Esophagus squamous epithelium (tissue), 5 donors: Measurements from ENCODE around the gene PCDHA2. TPM values are rescaled to one million over a fixed set of nuclear protein-coding genes. Genes with fewer than 3 reads are reported as not detected.

Experiments
- DNase-seq: peaks from one replicate; lab custom pipeline; 2025; lab: John Stamatoyannopoulos, UW
- H3K27ac ChIP-seq, 4 donors: fragments of 200-600 bp; sonication (generic); one replicate each; pipeline ENCODE4 v1.5.1; 2016 to 2019; ENCODE audit warnings: mild to moderate bottlenecking in 1 of 4
- H3K27me3 ChIP-seq, 4 donors: fragments of 200-600 bp; sonication (generic); 1 replicate in 3 of 4; 2 replicates in 1 of 4; pipeline versions ENCODE4 v1.5.1 to v1.6.0; 2017 to 2021; ENCODE audit warnings: antibody characterized with exemption in 1 of 4
- H3K36me3 ChIP-seq, 3 donors: fragments of 200-600 bp; sonication (generic); one replicate each; pipeline ENCODE4 v1.5.1; 2016 to 2019
- H3K4me1 ChIP-seq, 3 donors: fragments of 200-600 bp; sonication (generic); one replicate each; pipeline ENCODE4 v1.5.1; 2017 to 2019
- H3K4me3 ChIP-seq, 4 donors: fragments of 200-600 bp; sonication (generic); 1 replicate in 3 of 4; 2 replicates in 1 of 4; pipeline ENCODE4 v1.5.1; 2016 to 2019; ENCODE audit warnings: mild to moderate bottlenecking in 2 of 4, moderate library complexity in 1 of 4
- H3K9me3 ChIP-seq, 3 donors: fragments of 200-600 bp; sonication (generic); one replicate each; pipeline ENCODE4 v1.5.1; 2016 to 2019
- POLR2A ChIP-seq, 4 donors: fragments of 450-650 bp; IDR thresholded peaks; one replicate each; pipeline ENCODE4 v1.6.1; 2017; ENCODE audit warnings: antibody characterized with exemption in 4 of 4, mild to moderate bottlenecking in 4 of 4, moderate library complexity in 3 of 4
- WGBS, 2 donors: methylation state at CpG; one replicate each; pipeline ENCODE4 v1.1.5; 2018; 5-methylcytosine and 5-hydroxymethylcytosine counted together
- intact Hi-C: fragments of 100-400 bp; cut with DNase I; formaldehyde crosslinking; loops from one replicate; pipeline ENCODE4 v1.15.0; 2022
- total RNA-seq, 4 donors: library from RNA; depleted of rRNA; stranded (reverse); fragments of >200 nt; gene quantifications; one replicate each; pipeline ENCODE4 v1.1.0, GENCODE V29; 2016
- TF ChIP-seq, protein P1 (sequence below), 6 experiments: fragments of 450-650 bp in 4 of 6; fragments of 200-600 bp in 2 of 6; sonication (generic) in 2 of 6; IDR thresholded peaks; one replicate each; pipeline ENCODE4 v1.5.1; 2016 to 2019; ENCODE audit warnings: antibody characterized with exemption in 6 of 6, mild to moderate bottlenecking in 4 of 6, moderate library complexity in 4 of 6
- donor health status: DM: yes; HTN: yes; CAD: no.

The PCDHA2 gene
- total RNA-seq, 4 donors from 2014 or later: not detected

DNA sequence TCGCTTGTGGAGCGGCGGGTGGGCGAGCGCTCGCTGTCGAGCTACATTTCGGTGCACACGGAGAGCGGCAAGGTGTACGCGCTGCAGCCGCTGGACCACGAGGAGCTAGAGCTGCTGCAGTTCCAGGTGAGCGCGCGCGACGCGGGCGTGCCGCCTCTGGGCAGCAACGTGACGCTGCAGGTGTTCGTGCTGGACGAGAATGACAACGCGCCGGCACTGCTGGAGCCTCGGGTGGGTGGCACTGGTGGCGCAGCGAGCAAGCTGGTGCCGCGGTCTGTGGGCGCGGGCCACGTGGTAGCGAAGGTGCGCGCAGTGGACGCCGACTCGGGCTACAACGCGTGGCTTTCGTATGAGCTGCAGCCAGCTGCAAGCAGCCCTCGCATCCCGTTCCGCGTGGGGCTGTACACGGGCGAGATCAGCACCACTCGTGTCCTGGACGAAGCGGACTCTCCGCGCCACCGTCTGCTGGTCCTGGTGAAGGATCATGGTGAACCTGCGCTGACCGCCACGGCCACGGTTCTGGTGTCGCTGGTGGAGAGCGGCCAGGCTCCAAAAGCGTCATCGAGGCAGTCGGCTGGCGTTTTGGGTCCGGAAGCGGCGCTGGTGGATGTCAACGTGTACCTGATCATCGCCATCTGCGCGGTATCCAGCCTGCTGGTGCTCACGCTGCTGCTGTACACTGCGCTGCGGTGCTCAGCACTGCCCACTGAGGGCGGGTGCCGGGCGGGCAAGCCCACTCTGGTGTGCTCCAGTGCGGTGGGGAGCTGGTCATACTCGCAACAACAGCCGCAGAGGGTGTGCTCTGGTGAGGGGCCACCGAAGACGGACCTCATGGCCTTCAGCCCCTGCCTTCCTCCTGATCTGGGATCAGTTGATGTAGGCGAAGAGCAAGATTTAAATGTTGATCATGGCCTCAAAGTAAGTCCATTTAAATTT lies 48.4 kb downstream of the PCDHA2 start:
- no peak overlapping the region for H3K4me3 ChIP-seq
- no peak overlapping the region for H3K27ac ChIP-seq
- peaks cover 0 to 34% (median 16%) of the 10 kb centered on the region in 3 donors for H3K9me3 ChIP-seq
- H3K27me3 ChIP-seq: peaks cover 0 to 28% (median 0%) of the 10 kb centered on the region in 4 donors
- TF ChIP-seq, protein P1, sequence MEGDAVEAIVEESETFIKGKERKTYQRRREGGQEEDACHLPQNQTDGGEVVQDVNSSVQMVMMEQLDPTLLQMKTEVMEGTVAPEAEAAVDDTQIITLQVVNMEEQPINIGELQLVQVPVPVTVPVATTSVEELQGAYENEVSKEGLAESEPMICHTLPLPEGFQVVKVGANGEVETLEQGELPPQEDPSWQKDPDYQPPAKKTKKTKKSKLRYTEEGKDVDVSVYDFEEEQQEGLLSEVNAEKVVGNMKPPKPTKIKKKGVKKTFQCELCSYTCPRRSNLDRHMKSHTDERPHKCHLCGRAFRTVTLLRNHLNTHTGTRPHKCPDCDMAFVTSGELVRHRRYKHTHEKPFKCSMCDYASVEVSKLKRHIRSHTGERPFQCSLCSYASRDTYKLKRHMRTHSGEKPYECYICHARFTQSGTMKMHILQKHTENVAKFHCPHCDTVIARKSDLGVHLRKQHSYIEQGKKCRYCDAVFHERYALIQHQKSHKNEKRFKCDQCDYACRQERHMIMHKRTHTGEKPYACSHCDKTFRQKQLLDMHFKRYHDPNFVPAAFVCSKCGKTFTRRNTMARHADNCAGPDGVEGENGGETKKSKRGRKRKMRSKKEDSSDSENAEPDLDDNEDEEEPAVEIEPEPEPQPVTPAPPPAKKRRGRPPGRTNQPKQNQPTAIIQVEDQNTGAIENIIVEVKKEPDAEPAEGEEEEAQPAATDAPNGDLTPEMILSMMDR (IDR thresholded peaks at IDR 0.05): no peak
- TF ChIP-seq POLR2A (IDR thresholded peaks at IDR 0.05): no peak
- H3K36me3 ChIP-seq: no peaks in the 10 kb centered on the region
- WGBS, 2 donors: 67 to 68% methylated on average over 34 of the region's 87 CpGs
- no peak for DNase-seq
- no peaks in the 10 kb centered on the region for H3K4me1 ChIP-seq
- intact Hi-C loops: no loop called here

Other genes with a start within 250 kb of the PCDHA2 start
- gene EIF4EBP3, start 247.2 kb upstream of the PCDHA2 start, total RNA-seq: 10 to 100 TPM in 1 of 4 donors, 1 to 10 TPM in 3; 3.0 to 12.4 (median 6.2) TPM
- 10 to 100 TPM; 17.4 to 22.3 (median 21.0) TPM for gene SRA1, start 237.4 kb upstream of the PCDHA2 start, total RNA-seq
- 10 to 100 TPM in 1 of 4 donors, 1 to 10 TPM in 3; 3.4 to 10.5 (median 6.5) TPM for gene APBB3, start 230.3 kb upstream of the PCDHA2 start, total RNA-seq
- 10 to 100 TPM; 41.4 to 56.9 (median 52.6) TPM for gene SLC35A4, start 230.0 kb upstream of the PCDHA2 start, total RNA-seq
- 10 to 100 TPM in 3 of 4 donors, 1 to 10 TPM in 1; 7.6 to 58.1 (median 30.9) TPM for gene CD14, start 161.7 kb upstream of the PCDHA2 start, total RNA-seq
- gene TMCO6, start 155.4 kb upstream of the PCDHA2 start, total RNA-seq: 10 to 100 TPM; 18.4 to 46.7 (median 28.2) TPM
- 10 to 100 TPM; 31.3 to 56.3 (median 42.5) TPM for gene NDUFA2, start 147.2 kb upstream of the PCDHA2 start, total RNA-seq
- gene IK, start 147.0 kb upstream of the PCDHA2 start, total RNA-seq: 100 to 1,000 TPM in 1 of 4 donors, 10 to 100 TPM in 3; 44.9 to 110 (median 79.8) TPM
- 10 to 100 TPM; 24.2 to 29.5 (median 25.4) TPM for gene WDR55, start 129.9 kb upstream of the PCDHA2 start, total RNA-seq
- gene DND1, start 121.3 kb upstream of the PCDHA2 start, total RNA-seq: under 1 TPM in 2 of 4 donors, not detected in 2; 0.19 to 0.75 TPM
- 10 to 100 TPM; 44.3 to 74.0 (median 62.9) TPM for gene HARS1, start 103.5 kb upstream of the PCDHA2 start, total RNA-seq
- 10 to 100 TPM; 13.3 to 24.2 (median 22.8) TPM for gene HARS2, start 103.4 kb upstream of the PCDHA2 start, total RNA-seq
- 10 to 100 TPM; 25.2 to 52.4 (median 41.3) TPM for gene ZMAT2, start 94.4 kb upstream of the PCDHA2 start, total RNA-seq
- gene PCDHA1, start 8.7 kb upstream of the PCDHA2 start, total RNA-seq: not detected
- gene PCDHA3, start 6.2 kb downstream of the PCDHA2 start, total RNA-seq: under 1 TPM in 3 of 4 donors, not detected in 1; 0.09 to 0.19 (median 0.18) TPM
- gene PCDHA4, start 12.2 kb downstream of the PCDHA2 start, total RNA-seq: under 1 TPM; 0.18 to 0.38 (median 0.27) TPM
- gene PCDHA5, start 26.8 kb downstream of the PCDHA2 start, total RNA-seq: under 1 TPM in 3 of 4 donors, not detected in 1; 0.09 to 0.19 (median 0.15) TPM
- under 1 TPM in 3 of 4 donors, not detected in 1; 0.19 to 0.27 (median 0.21) TPM for gene PCDHA6, start 33.1 kb downstream of the PCDHA2 start, total RNA-seq
- under 1 TPM in 2 of 4 donors, not detected in 2; 0.15 to 0.19 TPM for gene PCDHA7, start 39.4 kb downstream of the PCDHA2 start, total RNA-seq
- gene PCDHA8, start 46.3 kb downstream of the PCDHA2 start, total RNA-seq: under 1 TPM in 1 of 4 donors, not detected in 3; 0.19 TPM
- gene PCDHA9, start 53.5 kb downstream of the PCDHA2 start, total RNA-seq: under 1 TPM in 1 of 4 donors, not detected in 3; 0.19 TPM
- gene PCDHA10, start 61.0 kb downstream of the PCDHA2 start, total RNA-seq: under 1 TPM; under 0.01 to 0.15 (median 0.08) TPM
- under 1 TPM in 3 of 4 donors, not detected in 1; under 0.01 to 0.11 (median 0.04) TPM for gene PCDHA11, start 74.1 kb downstream of the PCDHA2 start, total RNA-seq
- gene PCDHA12, start 80.5 kb downstream of the PCDHA2 start, total RNA-seq: under 1 TPM in 2 of 4 donors, not detected in 2; 0.15 to 0.26 TPM
- under 1 TPM in 1 of 4 donors, not detected in 3; 0.19 TPM for gene PCDHA13, start 87.3 kb downstream of the PCDHA2 start, total RNA-seq
- gene PCDHAC1, start 131.4 kb downstream of the PCDHA2 start, total RNA-seq: under 1 TPM in 3 of 4 donors, not detected in 1; 0.06 to 0.27 (median 0.19) TPM
- gene PCDHAC2, start 171.6 kb downstream of the PCDHA2 start, total RNA-seq: 1 to 10 TPM in 1 of 4 donors, under 1 TPM in 1, not detected in 2; 0.19 to 2.2 TPM